GM12878 (cell line): ENCODE data around the gene TSSK2. TPM values are rescaled to one million over a fixed set of nuclear protein-coding genes. Genes with fewer than 3 reads are reported as not detected.

Experiments used
- ATAC-seq: fragments of 200-7000 bp; cut with Tn5 transposase; 3 replicates; pipeline ENCODE4 v1.9.1; 2020; ENCODE audit warnings: mild to moderate bottlenecking, moderate library complexity
- BruUV-seq: library from RNA; stranded (reverse); fragments of 400-500 nt; replicated peaks from 2 replicates; lab custom pipeline; 2021; lab: Mats Ljungman, UMichigan
- CTCF ChIA-PET: fragments of 300-600 bp; sonication (Branson Sonifier 250); formaldehyde crosslinking; extraction: SDS; loops from one replicate; lab custom pipeline; 2021; ENCODE audit warnings: inconsistent platforms; lab: Yijun Ruan, JAX
- POLR2A ChIA-PET: fragments of 350-600 bp; formaldehyde crosslinking; extraction: SDS; loops from one replicate; lab custom pipeline; 2021; ENCODE audit warnings: inconsistent platforms; lab: Charles Lee
- RAD21 ChIA-PET: fragments of 300-600 bp; sonication (Branson Sonifier 250); formaldehyde crosslinking; loops from one replicate; lab custom pipeline; 2023; ENCODE audit warnings: antibody characterized with exemption; ENCODE audit not compliant: unreplicated experiment; lab: Charles Lee
- SMC1A ChIA-PET: fragments of 300-600 bp; sonication (Branson Sonifier 250); formaldehyde crosslinking; loops from one replicate; lab custom pipeline; 2023; ENCODE audit not compliant: unreplicated experiment, uncharacterized antibody; lab: Charles Lee
- DNase-seq: peaks from one replicate; pipeline ENCODE4 v3.0.0-alpha.2; 2011; ENCODE audit warnings: low read depth, low spot score
- FAIRE-seq: peaks from 3 replicates; lab custom pipeline; 2011; peaks lifted over from hg19 to GRCh38; lab: Jason Lieb, UNC
- H2AFZ ChIP-seq: 2 replicates; pipeline ENCODE4 v1.6.0; 2011; ENCODE audit warnings: low read depth, low read length, control low read depth; ENCODE audit not compliant: control insufficient read depth
- H3K27ac ChIP-seq: 2 replicates; pipeline ENCODE4 v1.5.1; 2011; ENCODE audit warnings: control low read depth; ENCODE audit not compliant: control insufficient read depth, insufficient read depth
- H3K27me3 ChIP-seq, 2 experiments: replicated peaks in 1 of 2; 2 replicates each; pipeline versions ENCODE4 v1.6.0 to v1.6.1; 2011; ENCODE audit warnings: low read length in 1 of 2; ENCODE audit not compliant: control insufficient read depth in 2 of 2, insufficient read depth in 2 of 2
- H3K36me3 ChIP-seq, 2 experiments: 2 replicates each; pipeline ENCODE4 v1.5.1; 2011; ENCODE audit warnings: low read length in 1 of 2; ENCODE audit not compliant: control insufficient read depth in 2 of 2, insufficient read depth in 2 of 2
- H3K4me1 ChIP-seq: 2 replicates; pipeline ENCODE4 v1.6.1; 2011; ENCODE audit warnings: mild to moderate bottlenecking, low read length, moderate library complexity, mixed read lengths; ENCODE audit not compliant: control insufficient read depth, insufficient read depth
- H3K4me2 ChIP-seq: 2 replicates; pipeline ENCODE4 v1.6.0; 2011; ENCODE audit warnings: control low read depth; ENCODE audit not compliant: control insufficient read depth, insufficient read depth
- H3K4me3 ChIP-seq: fragments of 200-600 bp; sonication (generic); 2 replicates; pipeline ENCODE4 v1.5.1; 2016
- H3K79me2 ChIP-seq: 2 replicates; pipeline ENCODE4 v1.6.0; 2011; ENCODE audit warnings: low read length; ENCODE audit not compliant: control insufficient read depth, insufficient read depth
- H3K9ac ChIP-seq: 2 replicates; pipeline ENCODE4 v1.8.0; 2011; ENCODE audit warnings: low read length, control low read depth, mixed read lengths; ENCODE audit not compliant: control insufficient read depth, insufficient read depth
- H3K9me3 ChIP-seq: replicated peaks from 3 replicates; pipeline ENCODE4 v1.5.1; 2011; ENCODE audit warnings: mild to moderate bottlenecking, low read length; ENCODE audit not compliant: control insufficient read depth, insufficient read depth
- H4K20me1 ChIP-seq: 2 replicates; pipeline ENCODE4 v1.6.0; 2011; ENCODE audit not compliant: control insufficient read depth, insufficient read depth
- BCLAF1 ChIP-seq: fragments of 450-650 bp; IDR thresholded peaks from 2 replicates; pipeline ENCODE4 v1.6.1; 2017; ENCODE audit warnings: antibody characterized with exemption, mild to moderate bottlenecking, moderate library complexity
- BMI1 ChIP-seq: fragments of 450-650 bp; IDR thresholded peaks from 2 replicates; pipeline ENCODE4 v1.6.1; 2016; ENCODE audit warnings: mild to moderate bottlenecking, moderate library complexity, borderline replicate concordance
- CBFB ChIP-seq: IDR thresholded peaks from 2 replicates; pipeline ENCODE4 v1.6.1; 2016; ENCODE audit warnings: antibody characterized with exemption, low read depth
- CHD1 ChIP-seq: IDR thresholded peaks from 2 replicates; pipeline ENCODE4 v1.6.1; 2012; ENCODE audit warnings: low read depth, low read length, improper control_type of control experiment
- EZH2 ChIP-seq: IDR thresholded peaks from 2 replicates; pipeline ENCODE4 v1.6.1; 2012; ENCODE audit warnings: low read depth, mild to moderate bottlenecking, control low read depth, inconsistent platforms, low read length, borderline replicate concordance; ENCODE audit not compliant: control insufficient read depth
- HCFC1 ChIP-seq: fragments of 150-350 bp; IDR thresholded peaks from 2 replicates; pipeline ENCODE4 v1.6.1; 2014; ENCODE audit warnings: low read length
- MXI1 ChIP-seq: fragments of 150-350 bp; IDR thresholded peaks from 2 replicates; pipeline ENCODE4 v1.6.1; 2011; ENCODE audit warnings: low read depth, mild to moderate bottlenecking, inconsistent platforms, low read length, improper control_type of control experiment
- NFXL1 ChIP-seq: fragments of 450-650 bp; IDR thresholded peaks from 2 replicates; pipeline ENCODE4 v1.6.1; 2017; ENCODE audit warnings: antibody characterized with exemption, mild to moderate bottlenecking, borderline replicate concordance
- PBX3 ChIP-seq: IDR thresholded peaks from 2 replicates; pipeline ENCODE4 v1.6.1; 2011; ENCODE audit warnings: mild to moderate bottlenecking, low read depth, low read length, moderate library complexity; ENCODE audit not compliant: insufficient replicate concordance
- SMARCA5 ChIP-seq: fragments of 450-650 bp; IDR thresholded peaks from 2 replicates; pipeline ENCODE4 v1.6.1; 2017; ENCODE audit warnings: mild to moderate bottlenecking
- SP1 ChIP-seq: IDR thresholded peaks from one replicate; pipeline ENCODE4 v1.6.1; 2011; ENCODE audit warnings: low read depth, low read length
- SREBF1 ChIP-seq: IDR thresholded peaks from 2 replicates; pipeline ENCODE4 v1.6.1; 2012; ENCODE audit warnings: mild to moderate bottlenecking, low read length
- TCF3 ChIP-seq: IDR thresholded peaks from 2 replicates; pipeline ENCODE4 v1.6.1; 2012; ENCODE audit warnings: low read depth, mild to moderate bottlenecking, low read length, borderline replicate concordance; ENCODE audit not compliant: insufficient read depth
- YBX1 ChIP-seq: fragments of 450-650 bp; IDR thresholded peaks from 2 replicates; pipeline ENCODE4 v1.6.1; 2016; ENCODE audit warnings: antibody characterized with exemption
- WGBS: methylation state at CpG from one replicate; pipeline ENCODE4 v1.1.6; 2016; ENCODE audit warnings: low lambda C conversion rate; ENCODE audit not compliant: insufficient replicate concordance, insufficient coverage; ENCODE audit errors: missing lambda C conversion rate; 5-methylcytosine and 5-hydroxymethylcytosine counted together
- in situ Hi-C: fragments of 300-500 bp; cut with MboI; formaldehyde crosslinking; loops from 9 replicates; pipeline ENCODE4 v1.14.3; 2018; ENCODE audit warnings: mixed read lengths
- intact Hi-C: fragments of 100-400 bp; cut with micrococcal nuclease; formaldehyde crosslinking; loops from one replicate; pipeline ENCODE4 v1.14.2; 2022; ENCODE audit not compliant: unreplicated experiment
- polyA plus RNA-seq, 11 experiments: library from polyadenylated mRNA; depleted of rRNA in 4 of 11; unstranded in 6 of 11; stranded (reverse) in 5 of 11; fragments of >200 nt; fragmentation: Nextera tagmentation in 4 of 11; fragmentation: Illumina TruSeq in 1 of 11; extraction: Ambion mirVana in 4 of 11; extraction: Trizol in 1 of 11; gene quantifications; 1 replicate in 1 of 11; 2 replicates in 10 of 11; pipeline versions ENCODE4 v1.2.1 to v1.2.3, GENCODE V29; 2011 to 2016; ENCODE audit warnings: inconsistent platforms in 2 of 11, missing spikeins in 2 of 11, low read depth in 1 of 11
- total RNA-seq, 4 experiments: library from RNA; depleted of rRNA in 3 of 4; stranded (reverse); fragments of >200 nt in 3 of 4; fragmentation: Illumina TruSeq in 1 of 4; extraction: Trizol in 1 of 4; gene quantifications; 2 replicates each; pipeline versions ENCODE4 v1.2.1 to v1.2.3, GENCODE V29; 2013 to 2021
- TF ChIP-seq, protein P1 (sequence below): fragments of 450-650 bp; IDR thresholded peaks from 2 replicates; pipeline ENCODE4 v1.6.1; 2018; ENCODE audit warnings: mild to moderate bottlenecking, low read depth, moderate library complexity; ENCODE audit not compliant: partially characterized antibody
- TF ChIP-seq, protein P2 (sequence below): fragments of 450-650 bp; conservative IDR thresholded peaks from 2 replicates; pipeline ENCODE4 v1.6.1; 2017; ENCODE audit warnings: mild to moderate bottlenecking, moderate library complexity

Gene TSSK2
- total and polyA plus RNA-seq, 10 of the 15 experiments (the other 5 are each of a cell fraction or from before 2014, with no cell fraction given), result 0.03 to 0.17 TPM; not detected in 8

GRCh38 chr22:19143212-19143611, 12.1 kb downstream of the TSSK2 start:
- DNase-seq, result no peak
- H3K4me2 ChIP-seq, result peak overlapping the region; percentile 55
- RAD21 ChIA-PET, result interaction anchor here (1.6 to 2.4 kb wide), 4 partner anchors 25 to 487 kb away, joined by 4 to 12 read pairs (median 9); no protein-coding TSS in a partner anchor
- no peak overlapping the region for H2AFZ ChIP-seq
- FAIRE-seq, result no peak
- H3K4me3 ChIP-seq, result peak overlapping the region; percentile 100
- H3K9ac ChIP-seq, result peak overlapping the region; percentile 82
- H3K9me3 ChIP-seq, result no peaks in the 10 kb centered on the region
- no peak for ATAC-seq
- peaks cover 0 to 5% of the 10 kb centered on the region in 2 experiments; a peak in 2 of 4 replicates for H3K27me3 ChIP-seq
- H4K20me1 ChIP-seq, result no peaks in the 10 kb centered on the region
- peaks cover 13% of the 10 kb centered on the region for H3K79me2 ChIP-seq
- no TSS peak for BruUV-seq
- SMC1A ChIA-PET, result interaction anchor here (1.7 to 2.5 kb wide), 2 partner anchors 25 to 36 kb away, joined by 7 to 14 read pairs; partner anchors contain the start of gene SLC25A1
- peaks cover 4% of the 10 kb centered on the region for H3K4me1 ChIP-seq
- CTCF ChIA-PET, result interaction anchor here (1.1 to 3.4 kb wide), 11 partner anchors 15 to 487 kb away, joined by 3 to 24 read pairs (median 7); partner anchors contain the start of genes CDC45, DGCR2 and SLC25A1
- peaks cover 9 to 14% of the 10 kb centered on the region in 2 experiments; a peak in 3 of 4 replicates for H3K36me3 ChIP-seq
- POLR2A ChIA-PET, result interaction anchor here (2.0 kb wide), 1 partner anchor 22 kb away, joined by 7 read pairs; the partner anchor contains the start of gene DGCR2
- intact Hi-C loops (no loop called here), in situ Hi-C loops (no loop called here)
- 78% methylated on average over 5 of the region's 5 CpGs for WGBS
- H3K27ac ChIP-seq, result no peak overlapping the region
- TF ChIP-seq, protein P1, sequence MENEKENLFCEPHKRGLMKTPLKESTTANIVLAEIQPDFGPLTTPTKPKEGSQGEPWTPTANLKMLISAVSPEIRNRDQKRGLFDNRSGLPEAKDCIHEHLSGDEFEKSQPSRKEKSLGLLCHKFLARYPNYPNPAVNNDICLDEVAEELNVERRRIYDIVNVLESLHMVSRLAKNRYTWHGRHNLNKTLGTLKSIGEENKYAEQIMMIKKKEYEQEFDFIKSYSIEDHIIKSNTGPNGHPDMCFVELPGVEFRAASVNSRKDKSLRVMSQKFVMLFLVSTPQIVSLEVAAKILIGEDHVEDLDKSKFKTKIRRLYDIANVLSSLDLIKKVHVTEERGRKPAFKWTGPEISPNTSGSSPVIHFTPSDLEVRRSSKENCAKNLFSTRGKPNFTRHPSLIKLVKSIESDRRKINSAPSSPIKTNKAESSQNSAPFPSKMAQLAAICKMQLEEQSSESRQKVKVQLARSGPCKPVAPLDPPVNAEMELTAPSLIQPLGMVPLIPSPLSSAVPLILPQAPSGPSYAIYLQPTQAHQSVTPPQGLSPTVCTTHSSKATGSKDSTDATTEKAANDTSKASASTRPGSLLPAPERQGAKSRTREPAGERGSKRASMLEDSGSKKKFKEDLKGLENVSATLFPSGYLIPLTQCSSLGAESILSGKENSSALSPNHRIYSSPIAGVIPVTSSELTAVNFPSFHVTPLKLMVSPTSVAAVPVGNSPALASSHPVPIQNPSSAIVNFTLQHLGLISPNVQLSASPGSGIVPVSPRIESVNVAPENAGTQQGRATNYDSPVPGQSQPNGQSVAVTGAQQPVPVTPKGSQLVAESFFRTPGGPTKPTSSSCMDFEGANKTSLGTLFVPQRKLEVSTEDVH, result no peak
- no peak for TF ChIP-seq EZH2
- no peak for TF ChIP-seq PBX3
- TF ChIP-seq BCLAF1, result no peak
- TF ChIP-seq SP1, result no peak
- TF ChIP-seq SMARCA5, result no peak
- TF ChIP-seq CBFB, result no peak
- no peak for TF ChIP-seq YBX1
- TF ChIP-seq, protein P2, sequence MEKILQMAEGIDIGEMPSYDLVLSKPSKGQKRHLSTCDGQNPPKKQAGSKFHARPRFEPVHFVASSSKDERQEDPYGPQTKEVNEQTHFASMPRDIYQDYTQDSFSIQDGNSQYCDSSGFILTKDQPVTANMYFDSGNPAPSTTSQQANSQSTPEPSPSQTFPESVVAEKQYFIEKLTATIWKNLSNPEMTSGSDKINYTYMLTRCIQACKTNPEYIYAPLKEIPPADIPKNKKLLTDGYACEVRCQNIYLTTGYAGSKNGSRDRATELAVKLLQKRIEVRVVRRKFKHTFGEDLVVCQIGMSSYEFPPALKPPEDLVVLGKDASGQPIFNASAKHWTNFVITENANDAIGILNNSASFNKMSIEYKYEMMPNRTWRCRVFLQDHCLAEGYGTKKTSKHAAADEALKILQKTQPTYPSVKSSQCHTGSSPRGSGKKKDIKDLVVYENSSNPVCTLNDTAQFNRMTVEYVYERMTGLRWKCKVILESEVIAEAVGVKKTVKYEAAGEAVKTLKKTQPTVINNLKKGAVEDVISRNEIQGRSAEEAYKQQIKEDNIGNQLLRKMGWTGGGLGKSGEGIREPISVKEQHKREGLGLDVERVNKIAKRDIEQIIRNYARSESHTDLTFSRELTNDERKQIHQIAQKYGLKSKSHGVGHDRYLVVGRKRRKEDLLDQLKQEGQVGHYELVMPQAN, result no peak
- TF ChIP-seq NFXL1, result no peak
- no peak for TF ChIP-seq HCFC1
- TF ChIP-seq CHD1, result no peak
- TF ChIP-seq SREBF1, result no peak
- no peak for TF ChIP-seq TCF3
- TF ChIP-seq BMI1, result no peak
- TF ChIP-seq MXI1, result no peak
